Colon (tissue), 2 donors: ENCODE data around the gene TNS3.

Experiments used
- FAIRE-seq: peaks from 2 replicates; lab custom pipeline; 2012; peaks lifted over from hg19 to GRCh38; lab: Jason Lieb, UNC
- donor health status: control.
- donor health status: control.

The TNS3 gene

GRCh38 chr7:47255441-47255840 is 326.5 kb downstream of the TNS3 start:
- no peak for FAIRE-seq

GRCh38 chr7:47255007-47255406 is 326.9 kb downstream of the TNS3 start:
- no peak for FAIRE-seq

- FAIRE-seq, result no peak
These were observed 327.6 kb downstream of the TNS3 start for GRCh38 chr7:47254081-47254977.

GRCh38 chr7:47253650-47254080 is 328.2 kb downstream of the TNS3 start:
- no peak for FAIRE-seq

- FAIRE-seq, result no peak
These were observed 329.2 kb downstream of the TNS3 start for GRCh38 chr7:47252675-47253074.

- FAIRE-seq, result no peak
These were observed 332.6 kb downstream of the TNS3 start for GRCh38 chr7:47249361-47249760.

- no peak for FAIRE-seq
These were observed 333.1 kb downstream of the TNS3 start for GRCh38 chr7:47248797-47249196.

- no peak for FAIRE-seq
These were observed 334.8 kb downstream of the TNS3 start for GRCh38 chr7:47247132-47247531.

- no peak for FAIRE-seq
These were observed 337.2 kb downstream of the TNS3 start for GRCh38 chr7:47244692-47245091.

GRCh38 chr7:47241112-47242065 is 340.5 kb downstream of the TNS3 start:
- FAIRE-seq, result no peak

- no peak for FAIRE-seq
These were observed 341.9 kb downstream of the TNS3 start for GRCh38 chr7:47239931-47240421.

- no peak for FAIRE-seq
These were observed 342.9 kb downstream of the TNS3 start for GRCh38 chr7:47239034-47239433.

- FAIRE-seq, result no peak
These were observed 345.3 kb downstream of the TNS3 start for GRCh38 chr7:47236480-47237129.

- no peak for FAIRE-seq
These were observed 347.9 kb downstream of the TNS3 start for GRCh38 chr7:47233996-47234395.

- no peak for FAIRE-seq
These were observed 349.0 kb downstream of the TNS3 start for GRCh38 chr7:47232751-47233412.

- no peak for FAIRE-seq
These were observed 350.3 kb downstream of the TNS3 start for GRCh38 chr7:47231627-47232026.

GRCh38 chr7:47231032-47231431 is 350.9 kb downstream of the TNS3 start:
- no peak for FAIRE-seq

- FAIRE-seq, result no peak
These were observed 353.4 kb downstream of the TNS3 start for GRCh38 chr7:47228386-47229014.

- no peak for FAIRE-seq
These were observed 354.1 kb downstream of the TNS3 start for GRCh38 chr7:47227762-47228177.

- no peak for FAIRE-seq
These were observed 355.2 kb downstream of the TNS3 start for GRCh38 chr7:47226696-47227095.
